ENCODE measurements around the gene FAM9B.

GRCh38 chrX:8980756-8981155, 53.2 kb downstream of the FAM9B start:
- TF ChIP-seq EZH2 (optimal IDR thresholded peaks at IDR 0.05; ENCODE audit: low read depth, low read length), result no peak
- TF ChIP-seq, protein P1, sequence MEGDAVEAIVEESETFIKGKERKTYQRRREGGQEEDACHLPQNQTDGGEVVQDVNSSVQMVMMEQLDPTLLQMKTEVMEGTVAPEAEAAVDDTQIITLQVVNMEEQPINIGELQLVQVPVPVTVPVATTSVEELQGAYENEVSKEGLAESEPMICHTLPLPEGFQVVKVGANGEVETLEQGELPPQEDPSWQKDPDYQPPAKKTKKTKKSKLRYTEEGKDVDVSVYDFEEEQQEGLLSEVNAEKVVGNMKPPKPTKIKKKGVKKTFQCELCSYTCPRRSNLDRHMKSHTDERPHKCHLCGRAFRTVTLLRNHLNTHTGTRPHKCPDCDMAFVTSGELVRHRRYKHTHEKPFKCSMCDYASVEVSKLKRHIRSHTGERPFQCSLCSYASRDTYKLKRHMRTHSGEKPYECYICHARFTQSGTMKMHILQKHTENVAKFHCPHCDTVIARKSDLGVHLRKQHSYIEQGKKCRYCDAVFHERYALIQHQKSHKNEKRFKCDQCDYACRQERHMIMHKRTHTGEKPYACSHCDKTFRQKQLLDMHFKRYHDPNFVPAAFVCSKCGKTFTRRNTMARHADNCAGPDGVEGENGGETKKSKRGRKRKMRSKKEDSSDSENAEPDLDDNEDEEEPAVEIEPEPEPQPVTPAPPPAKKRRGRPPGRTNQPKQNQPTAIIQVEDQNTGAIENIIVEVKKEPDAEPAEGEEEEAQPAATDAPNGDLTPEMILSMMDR (IDR thresholded peaks at IDR 0.05; ENCODE audit: low read length), result no peak
- TF ChIP-seq EZH2phosphoT487 (IDR thresholded peaks at IDR 0.05; ENCODE audit: low read length), result no peak
